Activated CD4-positive, alpha-beta memory T cell treated with anti-CD3 and anti-CD28 coated beads for 36 hours (primary cell): Measurements from ENCODE around the gene IQSEC1. TPM values are rescaled to one million over a fixed set of nuclear protein-coding genes. Genes with fewer than 3 reads are reported as not detected.

Experiments used
- CTCF ChIA-PET: fragments of 350-600 bp; sonication (Branson Sonifier 250); formaldehyde crosslinking; loops from one replicate; lab custom pipeline; 2021; ENCODE audit warnings: antibody characterized with exemption, inconsistent platforms; lab: Charles Lee
- POLR2A ChIA-PET: fragments of 350-600 bp; sonication (Branson Sonifier 250); formaldehyde crosslinking; loops from one replicate; lab custom pipeline; 2021; ENCODE audit warnings: antibody characterized with exemption; lab: Charles Lee
- DNase-seq: peaks from one replicate; pipeline ENCODE4 v3.0.0-alpha.2; 2020
- H3K27ac Mint-ChIP-seq: one replicate; pipeline ENCODE4 v1.8.0; 2021; ENCODE audit warnings: mixed read lengths
- H3K27me3 Mint-ChIP-seq: one replicate; pipeline ENCODE4 v1.8.0; 2021; ENCODE audit warnings: mixed read lengths
- H3K36me3 Mint-ChIP-seq: one replicate; pipeline ENCODE4 v1.8.0; 2021; ENCODE audit warnings: mixed read lengths
- H3K4me1 Mint-ChIP-seq: one replicate; pipeline ENCODE4 v1.8.0; 2021; ENCODE audit warnings: low read depth, mixed read lengths
- H3K4me3 Mint-ChIP-seq: one replicate; pipeline ENCODE4 v1.8.0; 2021; ENCODE audit warnings: mild to moderate bottlenecking, mixed read lengths
- H3K9me3 Mint-ChIP-seq: one replicate; pipeline ENCODE4 v1.8.0; 2021; ENCODE audit warnings: mixed read lengths
- intact Hi-C: fragments of 100-400 bp; cut with micrococcal nuclease; formaldehyde crosslinking; loops from one replicate; pipeline ENCODE4 v1.15.1; 2023
- total RNA-seq, 2 experiments: library from RNA; stranded (reverse); gene quantifications; one replicate each; pipeline ENCODE4 v1.2.3, GENCODE V29; 2021

The IQSEC1 gene
- total RNA-seq, 2 experiments from 2014 or later: 42.5 to 43.8 TPM

GRCh38 chr3:12910356-12911099 lies 162.7 kb downstream of the IQSEC1 start:
- Mint-ChIP-seq H3K27ac (no peak overlapping the region), H3K4me3 (no peak overlapping the region), H3K4me1 (no peaks in the 10 kb centered on the region), H3K27me3 (no peaks in the 10 kb centered on the region), H3K36me3 (peaks cover 14% of the 10 kb centered on the region), H3K9me3 (no peaks in the 10 kb centered on the region)
- CTCF ChIA-PET: interaction anchor here (0.6 kb wide), 1 partner anchor 9 kb away, joined by 4 read pairs; no protein-coding TSS in a partner anchor
- POLR2A ChIA-PET: no interaction called here
- intact Hi-C loops: no loop called here
- DNase-seq: no peak

- H3K27ac Mint-ChIP-seq: no peak overlapping the region
- H3K4me3 Mint-ChIP-seq: no peak overlapping the region
- H3K27me3 Mint-ChIP-seq: no peaks in the 10 kb centered on the region
- H3K4me1 Mint-ChIP-seq: no peaks in the 10 kb centered on the region
- H3K9me3 Mint-ChIP-seq: no peaks in the 10 kb centered on the region
- peaks cover 16% of the 10 kb centered on the region for H3K36me3 Mint-ChIP-seq
- POLR2A ChIA-PET: no interaction called here
- intact Hi-C loops: no loop called here
- CTCF ChIA-PET: no interaction called here
- no peak for DNase-seq
Observed at GRCh38 chr3:12909710-12910109, 163.5 kb downstream of the IQSEC1 start.

GRCh38 chr3:12908859-12909258 lies 164.4 kb downstream of the IQSEC1 start:
- no peak overlapping the region for H3K4me3 Mint-ChIP-seq
- H3K27ac Mint-ChIP-seq: no peak overlapping the region
- no peaks in the 10 kb centered on the region for H3K4me1 Mint-ChIP-seq
- DNase-seq: no peak
- H3K36me3 Mint-ChIP-seq: peaks cover 16% of the 10 kb centered on the region
- POLR2A ChIA-PET: no interaction called here
- intact Hi-C loops: no loop called here
- no peaks in the 10 kb centered on the region for H3K9me3 Mint-ChIP-seq
- H3K27me3 Mint-ChIP-seq: no peaks in the 10 kb centered on the region
- CTCF ChIA-PET: interaction anchor here (0.6 kb wide), 1 partner anchor 188 kb away, joined by 3 read pairs; no protein-coding TSS in a partner anchor

- Mint-ChIP-seq H3K4me3 (no peak overlapping the region), H3K36me3 (peaks cover 16% of the 10 kb centered on the region), H3K27ac (no peak overlapping the region), H3K9me3 (no peaks in the 10 kb centered on the region), H3K27me3 (no peaks in the 10 kb centered on the region), H3K4me1 (no peaks in the 10 kb centered on the region)
- POLR2A ChIA-PET: no interaction called here
- intact Hi-C loops: no loop called here
- CTCF ChIA-PET: interaction anchor here (0.6 kb wide), 1 partner anchor 188 kb away, joined by 3 read pairs; no protein-coding TSS in a partner anchor
- DNase-seq: no peak
Observed at GRCh38 chr3:12908136-12908730, 165.0 kb downstream of the IQSEC1 start.

- peaks cover 16% of the 10 kb centered on the region for H3K36me3 Mint-ChIP-seq
- no peak overlapping the region for H3K4me3 Mint-ChIP-seq
- POLR2A ChIA-PET: no interaction called here
- intact Hi-C loops: no loop called here
- no peaks in the 10 kb centered on the region for H3K9me3 Mint-ChIP-seq
- no peak for DNase-seq
- CTCF ChIA-PET: no interaction called here
- no peak overlapping the region for H3K27ac Mint-ChIP-seq
- no peaks in the 10 kb centered on the region for H3K4me1 Mint-ChIP-seq
- H3K27me3 Mint-ChIP-seq: no peaks in the 10 kb centered on the region
Observed at GRCh38 chr3:12907729-12908128, 165.5 kb downstream of the IQSEC1 start.

GRCh38 chr3:12907296-12907695 lies 165.9 kb downstream of the IQSEC1 start:
- H3K27me3 Mint-ChIP-seq: no peaks in the 10 kb centered on the region
- no peaks in the 10 kb centered on the region for H3K4me1 Mint-ChIP-seq
- ChIA-PET POLR2A (no interaction called here), CTCF (no interaction called here)
- no peak overlapping the region for H3K27ac Mint-ChIP-seq
- H3K9me3 Mint-ChIP-seq: no peaks in the 10 kb centered on the region
- H3K4me3 Mint-ChIP-seq: no peak overlapping the region
- H3K36me3 Mint-ChIP-seq: peaks cover 17% of the 10 kb centered on the region
- no peak for DNase-seq
- intact Hi-C loops: no loop called here

- DNase-seq: no peak
- no peaks in the 10 kb centered on the region for H3K4me1 Mint-ChIP-seq
- peaks cover 21% of the 10 kb centered on the region for H3K36me3 Mint-ChIP-seq
- H3K27me3 Mint-ChIP-seq: no peaks in the 10 kb centered on the region
- ChIA-PET CTCF (no interaction called here), POLR2A (no interaction called here)
- no peaks in the 10 kb centered on the region for H3K9me3 Mint-ChIP-seq
- no peak overlapping the region for H3K27ac Mint-ChIP-seq
- intact Hi-C loops: no loop called here
- H3K4me3 Mint-ChIP-seq: no peak overlapping the region
Observed at GRCh38 chr3:12906916-12907290, 166.3 kb downstream of the IQSEC1 start.

GRCh38 chr3:12906141-12906915 lies 166.9 kb downstream of the IQSEC1 start:
- Mint-ChIP-seq H3K9me3 (no peaks in the 10 kb centered on the region), H3K4me3 (no peak overlapping the region), H3K36me3 (peaks cover 24% of the 10 kb centered on the region), H3K27me3 (no peaks in the 10 kb centered on the region), H3K4me1 (no peaks in the 10 kb centered on the region), H3K27ac (no peak overlapping the region)
- DNase-seq: no peak
- ChIA-PET POLR2A (no interaction called here), CTCF (no interaction called here)
- intact Hi-C loops: no loop called here

- no peak overlapping the region for H3K27ac Mint-ChIP-seq
- POLR2A ChIA-PET: no interaction called here
- CTCF ChIA-PET: no interaction called here
Observed at GRCh38 chr3:12905316-12906071, 167.7 kb downstream of the IQSEC1 start.

GRCh38 chr3:12904951-12905315 lies 168.3 kb downstream of the IQSEC1 start:
- intact Hi-C loops: no loop called here
- Mint-ChIP-seq H3K36me3 (peaks cover 24% of the 10 kb centered on the region), H3K4me1 (no peaks in the 10 kb centered on the region), H3K9me3 (no peaks in the 10 kb centered on the region), H3K27ac (no peak overlapping the region), H3K27me3 (no peaks in the 10 kb centered on the region), H3K4me3 (no peak overlapping the region)
- POLR2A ChIA-PET: no interaction called here
- no peak for DNase-seq
- CTCF ChIA-PET: no interaction called here

More at GRCh38 chr3:12905316-12906071, 167.7 kb downstream of the IQSEC1 start:
- peaks cover 22% of the 10 kb centered on the region for H3K36me3 Mint-ChIP-seq
- no peaks in the 10 kb centered on the region for H3K27me3 Mint-ChIP-seq
- no peak overlapping the region for H3K4me3 Mint-ChIP-seq
- no peak for DNase-seq
- intact Hi-C loops: no loop called here
- no peaks in the 10 kb centered on the region for H3K4me1 Mint-ChIP-seq
- H3K9me3 Mint-ChIP-seq: no peaks in the 10 kb centered on the region

GRCh38 chr3:12903881-12904280 lies 169.3 kb downstream of the IQSEC1 start:
- H3K27ac Mint-ChIP-seq: no peak overlapping the region
- no peak overlapping the region for H3K4me3 Mint-ChIP-seq
- no peaks in the 10 kb centered on the region for H3K4me1 Mint-ChIP-seq
- no peaks in the 10 kb centered on the region for H3K27me3 Mint-ChIP-seq
- no peak for DNase-seq
- POLR2A ChIA-PET: no interaction called here
- CTCF ChIA-PET: interaction anchor here (0.6 kb wide), 1 partner anchor 345 kb away, joined by 3 read pairs; no protein-coding TSS in a partner anchor
- H3K9me3 Mint-ChIP-seq: no peaks in the 10 kb centered on the region
- intact Hi-C loops: no loop called here
- H3K36me3 Mint-ChIP-seq: peaks cover 27% of the 10 kb centered on the region
